Neural cell (in vitro differentiated cells): ENCODE results near the gene CATSPER1. TPM values are rescaled to one million over a fixed set of nuclear protein-coding genes. Genes with fewer than 3 reads are reported as not detected.

Source experiments
- H2AFZ ChIP-seq: fragments of 200-600, 300-800 bp; sonication (generic), shearing (Covaris generic); 2 replicates; pipeline ENCODE4 v1.6.0; 2014; ENCODE audit warnings: low read depth, mild to moderate bottlenecking, antibody characterized with exemption, low read length, moderate library complexity
- H3F3A ChIP-seq: fragments of 200-600 bp; shearing (Covaris generic); 2 replicates; pipeline ENCODE4 v1.6.1; 2016; ENCODE audit warnings: mild to moderate bottlenecking, moderate library complexity, mixed read lengths, antibody characterized with exemption, low read length; ENCODE audit not compliant: insufficient read depth, poor library complexity, severe bottlenecking
- H3K27ac ChIP-seq: fragments of 200-600, 300-800 bp; sonication (generic), shearing (Covaris generic); 2 replicates; pipeline ENCODE4 v1.5.1; 2014; ENCODE audit warnings: mild to moderate bottlenecking, low read length, moderate library complexity
- H3K27me3 ChIP-seq: fragments of 300-800, 200-600 bp; sonication (generic), shearing (Covaris generic); 2 replicates; pipeline ENCODE4 v1.6.0; 2014; ENCODE audit warnings: mild to moderate bottlenecking, low read depth, low read length, moderate library complexity; ENCODE audit not compliant: insufficient read depth
- H3K36me3 ChIP-seq: fragments of 300-800, 200-600 bp; sonication (generic), shearing (Covaris generic); 2 replicates; pipeline ENCODE4 v1.5.1; 2014; ENCODE audit warnings: mild to moderate bottlenecking, antibody characterized with exemption, low read length, moderate library complexity; ENCODE audit not compliant: insufficient read depth
- H3K4me2 ChIP-seq: fragments of 300-800, 200-600 bp; sonication (generic), shearing (Covaris generic); 2 replicates; pipeline ENCODE4 v1.6.0; 2014; ENCODE audit warnings: mild to moderate bottlenecking, low read length
- H3K4me3 ChIP-seq: fragments of 300-800, 200-600 bp; sonication (generic), shearing (Covaris generic); 2 replicates; pipeline ENCODE4 v1.5.1; 2014; ENCODE audit warnings: mild to moderate bottlenecking, low read length, moderate library complexity
- H3K79me2 ChIP-seq: fragments of 200-600 bp; shearing (Covaris generic); replicated peaks from 2 replicates; pipeline ENCODE4 v1.6.0; 2014; ENCODE audit warnings: mild to moderate bottlenecking, low read length, moderate library complexity; ENCODE audit not compliant: insufficient read depth
- H3K9ac ChIP-seq: fragments of 300-800, 200-600 bp; sonication (generic), shearing (Covaris generic); 2 replicates; pipeline ENCODE4 v1.6.1; 2016; ENCODE audit warnings: mild to moderate bottlenecking, low read length, mixed read lengths
- H3K9me2 ChIP-seq: fragments of 200-600 bp; shearing (Covaris generic); 2 replicates; pipeline ENCODE4 v1.6.1; 2016; ENCODE audit warnings: mild to moderate bottlenecking, low read length, mixed read lengths; ENCODE audit not compliant: insufficient read depth
- H3K9me3 ChIP-seq: fragments of 200-600, 300-800 bp; sonication (generic), shearing (Covaris generic); 2 replicates; pipeline ENCODE4 v1.6.1; 2016; ENCODE audit warnings: mild to moderate bottlenecking, mixed run types, low read length, moderate library complexity, mixed read lengths
- H4K20me1 ChIP-seq: fragments of 200-600 bp; shearing (Covaris generic); 2 replicates; pipeline ENCODE4 v1.6.1; 2016; ENCODE audit warnings: mild to moderate bottlenecking, mixed run types; ENCODE audit not compliant: insufficient read depth
- EP300 ChIP-seq: fragments of 450-650 bp; conservative IDR thresholded peaks from 2 replicates; pipeline ENCODE4 v1.6.1; 2014; ENCODE audit warnings: antibody characterized with exemption, mild to moderate bottlenecking, moderate library complexity; ENCODE audit not compliant: poor library complexity, severe bottlenecking
- EZH2 ChIP-seq: fragments of 200-600, 300-800 bp; shearing (Covaris generic), sonication (generic); IDR thresholded peaks from 2 replicates; pipeline ENCODE4 v1.6.1; 2014; ENCODE audit warnings: antibody characterized with exemption, low read length, borderline replicate concordance, mild to moderate bottlenecking; ENCODE audit not compliant: insufficient read depth, poor library complexity, severe bottlenecking
- MXI1 ChIP-seq: fragments of 450-650 bp; conservative IDR thresholded peaks from 2 replicates; pipeline ENCODE4 v1.6.1; 2014; ENCODE audit warnings: antibody characterized with exemption, mild to moderate bottlenecking; ENCODE audit not compliant: poor library complexity, severe bottlenecking
- POLR2AphosphoS5 ChIP-seq: IDR thresholded peaks from 2 replicates; pipeline ENCODE4 v1.6.1; 2012
- RAD21 ChIP-seq: fragments of 450-650 bp; conservative IDR thresholded peaks from 2 replicates; pipeline ENCODE4 v1.6.1; 2014; ENCODE audit warnings: antibody characterized with exemption, mild to moderate bottlenecking, moderate library complexity
- SMC3 ChIP-seq: fragments of 450-650 bp; conservative IDR thresholded peaks from 2 replicates; pipeline ENCODE4 v1.6.1; 2014; ENCODE audit warnings: antibody characterized with exemption, mild to moderate bottlenecking, moderate library complexity; ENCODE audit not compliant: poor library complexity
- TAF1 ChIP-seq: IDR thresholded peaks from 2 replicates; pipeline ENCODE4 v1.6.1; 2012; ENCODE audit warnings: low read depth
- polyA plus RNA-seq: library from polyadenylated mRNA; depleted of rRNA; stranded (reverse); fragments of >200 nt; gene quantifications from 2 replicates; pipeline ENCODE4 v1.2.3, GENCODE V29; 2014
- TF ChIP-seq, protein P1 (sequence below): fragments of 450-650 bp; IDR thresholded peaks from 2 replicates; pipeline ENCODE4 v1.5.1; 2014; ENCODE audit warnings: antibody characterized with exemption, mild to moderate bottlenecking, moderate library complexity; ENCODE audit not compliant: poor library complexity, severe bottlenecking
- TF ChIP-seq, protein P2 (sequence below): IDR thresholded peaks from 2 replicates; pipeline ENCODE4 v1.6.1; 2012; ENCODE audit warnings: borderline replicate concordance

The CATSPER1 gene
- polyA plus RNA-seq, 1 donor from 2014 or later = not detected

DNA sequence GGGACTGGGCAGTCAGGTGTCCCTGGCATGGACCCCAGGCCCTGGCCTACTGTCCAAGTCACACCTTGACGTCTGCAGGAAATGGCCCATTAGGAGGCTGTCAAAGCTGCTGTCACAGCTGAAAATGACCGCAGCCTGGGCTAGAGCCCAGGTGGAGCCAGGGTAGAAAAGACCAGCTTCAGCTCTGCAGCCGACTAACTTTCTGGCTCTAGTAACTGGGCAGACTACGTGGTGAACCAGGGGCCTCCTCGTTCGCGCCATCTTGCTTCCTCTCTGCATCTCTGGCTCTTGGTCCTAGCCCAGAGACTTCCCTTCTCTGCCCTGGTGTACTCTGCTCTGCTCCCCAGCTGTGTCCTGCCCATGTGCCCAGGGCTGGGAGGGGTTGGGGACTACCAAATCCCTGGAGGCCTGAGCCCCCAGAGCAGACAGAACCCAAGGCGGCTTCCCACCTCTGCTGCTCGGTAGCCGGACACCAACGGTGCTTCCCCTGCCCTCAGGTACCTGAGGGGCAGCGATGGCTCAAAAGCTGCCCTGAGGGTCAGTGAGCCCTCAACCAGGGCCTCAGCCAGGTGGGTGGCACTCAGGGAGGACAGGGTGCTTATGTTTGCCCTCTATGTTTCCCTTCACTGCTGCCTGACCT, 45.1 kb downstream of the CATSPER1 start:
- no peaks in the 10 kb centered on the region for H3F3A ChIP-seq
- no peak overlapping the region for H2AFZ ChIP-seq
- no peak overlapping the region for H3K4me3 ChIP-seq
- H3K9me3 ChIP-seq = no peaks in the 10 kb centered on the region
- H3K9me2 ChIP-seq = no peaks in the 10 kb centered on the region
- no peak overlapping the region for H3K4me2 ChIP-seq
- no peaks in the 10 kb centered on the region for H3K36me3 ChIP-seq
- H3K79me2 ChIP-seq = no peaks in the 10 kb centered on the region
- H3K27ac ChIP-seq = no peak overlapping the region
- TF ChIP-seq EZH2 (no peak), TAF1 (no peak), EP300 (no peak), POLR2AphosphoS5 (no peak), MXI1 (no peak), SMC3 (no peak), RAD21 (no peak)
- TF ChIP-seq, protein P1, sequence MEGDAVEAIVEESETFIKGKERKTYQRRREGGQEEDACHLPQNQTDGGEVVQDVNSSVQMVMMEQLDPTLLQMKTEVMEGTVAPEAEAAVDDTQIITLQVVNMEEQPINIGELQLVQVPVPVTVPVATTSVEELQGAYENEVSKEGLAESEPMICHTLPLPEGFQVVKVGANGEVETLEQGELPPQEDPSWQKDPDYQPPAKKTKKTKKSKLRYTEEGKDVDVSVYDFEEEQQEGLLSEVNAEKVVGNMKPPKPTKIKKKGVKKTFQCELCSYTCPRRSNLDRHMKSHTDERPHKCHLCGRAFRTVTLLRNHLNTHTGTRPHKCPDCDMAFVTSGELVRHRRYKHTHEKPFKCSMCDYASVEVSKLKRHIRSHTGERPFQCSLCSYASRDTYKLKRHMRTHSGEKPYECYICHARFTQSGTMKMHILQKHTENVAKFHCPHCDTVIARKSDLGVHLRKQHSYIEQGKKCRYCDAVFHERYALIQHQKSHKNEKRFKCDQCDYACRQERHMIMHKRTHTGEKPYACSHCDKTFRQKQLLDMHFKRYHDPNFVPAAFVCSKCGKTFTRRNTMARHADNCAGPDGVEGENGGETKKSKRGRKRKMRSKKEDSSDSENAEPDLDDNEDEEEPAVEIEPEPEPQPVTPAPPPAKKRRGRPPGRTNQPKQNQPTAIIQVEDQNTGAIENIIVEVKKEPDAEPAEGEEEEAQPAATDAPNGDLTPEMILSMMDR = no peak
- TF ChIP-seq, protein P2, sequence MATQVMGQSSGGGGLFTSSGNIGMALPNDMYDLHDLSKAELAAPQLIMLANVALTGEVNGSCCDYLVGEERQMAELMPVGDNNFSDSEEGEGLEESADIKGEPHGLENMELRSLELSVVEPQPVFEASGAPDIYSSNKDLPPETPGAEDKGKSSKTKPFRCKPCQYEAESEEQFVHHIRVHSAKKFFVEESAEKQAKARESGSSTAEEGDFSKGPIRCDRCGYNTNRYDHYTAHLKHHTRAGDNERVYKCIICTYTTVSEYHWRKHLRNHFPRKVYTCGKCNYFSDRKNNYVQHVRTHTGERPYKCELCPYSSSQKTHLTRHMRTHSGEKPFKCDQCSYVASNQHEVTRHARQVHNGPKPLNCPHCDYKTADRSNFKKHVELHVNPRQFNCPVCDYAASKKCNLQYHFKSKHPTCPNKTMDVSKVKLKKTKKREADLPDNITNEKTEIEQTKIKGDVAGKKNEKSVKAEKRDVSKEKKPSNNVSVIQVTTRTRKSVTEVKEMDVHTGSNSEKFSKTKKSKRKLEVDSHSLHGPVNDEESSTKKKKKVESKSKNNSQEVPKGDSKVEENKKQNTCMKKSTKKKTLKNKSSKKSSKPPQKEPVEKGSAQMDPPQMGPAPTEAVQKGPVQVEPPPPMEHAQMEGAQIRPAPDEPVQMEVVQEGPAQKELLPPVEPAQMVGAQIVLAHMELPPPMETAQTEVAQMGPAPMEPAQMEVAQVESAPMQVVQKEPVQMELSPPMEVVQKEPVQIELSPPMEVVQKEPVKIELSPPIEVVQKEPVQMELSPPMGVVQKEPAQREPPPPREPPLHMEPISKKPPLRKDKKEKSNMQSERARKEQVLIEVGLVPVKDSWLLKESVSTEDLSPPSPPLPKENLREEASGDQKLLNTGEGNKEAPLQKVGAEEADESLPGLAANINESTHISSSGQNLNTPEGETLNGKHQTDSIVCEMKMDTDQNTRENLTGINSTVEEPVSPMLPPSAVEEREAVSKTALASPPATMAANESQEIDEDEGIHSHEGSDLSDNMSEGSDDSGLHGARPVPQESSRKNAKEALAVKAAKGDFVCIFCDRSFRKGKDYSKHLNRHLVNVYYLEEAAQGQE = no peak
- no peaks in the 10 kb centered on the region for H3K27me3 ChIP-seq
- no peak overlapping the region for H3K9ac ChIP-seq
- H4K20me1 ChIP-seq = no peaks in the 10 kb centered on the region

DNA sequence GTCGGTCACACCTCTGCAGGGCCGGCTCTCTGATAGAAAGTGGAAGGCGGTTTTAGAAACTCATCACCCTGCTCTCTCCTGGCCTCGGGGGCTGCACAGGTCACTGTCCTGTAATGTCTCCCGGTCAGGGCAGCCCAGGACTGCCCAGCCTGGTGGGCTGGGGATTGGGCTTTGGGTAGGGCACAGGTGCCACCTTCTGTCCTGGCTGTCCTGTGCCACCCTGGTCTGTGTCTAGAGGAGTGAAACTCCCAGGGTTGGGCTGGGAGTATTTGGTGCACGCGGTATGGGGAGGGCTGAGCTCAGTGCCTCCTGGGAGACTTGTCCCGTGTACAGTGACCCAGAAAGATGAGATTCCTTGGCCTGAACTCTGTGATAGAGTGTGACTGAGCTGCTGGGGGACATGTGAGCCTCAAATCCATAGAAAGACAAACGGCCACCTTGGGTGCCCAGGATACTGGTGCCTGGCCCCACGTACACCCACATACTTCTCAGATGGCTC, 47.0 kb downstream of the CATSPER1 start:
- no peak overlapping the region for H2AFZ ChIP-seq
- no peak overlapping the region for H3K4me2 ChIP-seq
- H3K9me3 ChIP-seq = no peaks in the 10 kb centered on the region
- H4K20me1 ChIP-seq = no peaks in the 10 kb centered on the region
- H3K4me3 ChIP-seq = no peak overlapping the region
- no peaks in the 10 kb centered on the region for H3K36me3 ChIP-seq
- no peaks in the 10 kb centered on the region for H3K27me3 ChIP-seq
- no peak overlapping the region for H3K27ac ChIP-seq
- no peak for TF ChIP-seq MXI1
- no peak for TF ChIP-seq SMC3
- TF ChIP-seq, protein P1 = no peak
- no peak for TF ChIP-seq POLR2AphosphoS5
- TF ChIP-seq TAF1 = no peak
- TF ChIP-seq RAD21 = no peak
- no peak for TF ChIP-seq EP300
- TF ChIP-seq EZH2 = no peak
- TF ChIP-seq, protein P2 = no peak
- H3K79me2 ChIP-seq = no peaks in the 10 kb centered on the region
- no peak overlapping the region for H3K9ac ChIP-seq
- H3F3A ChIP-seq = no peaks in the 10 kb centered on the region
- no peaks in the 10 kb centered on the region for H3K9me2 ChIP-seq
